Common myeloid progenitor, CD34-positive (primary cell): ENCODE results near the gene STRIP1.

Source experiments
- CTCF ChIA-PET: fragments of 350-600 bp; sonication (Branson Sonifier 250); formaldehyde crosslinking; loops from one replicate; lab custom pipeline; 2021; ENCODE audit warnings: antibody characterized with exemption; lab: Charles Lee
- POLR2A ChIA-PET: fragments of 350-600 bp; sonication (Branson Sonifier 250); formaldehyde crosslinking; loops from one replicate; lab custom pipeline; 2021; ENCODE audit warnings: antibody characterized with exemption; lab: Charles Lee
- DNase-seq, 3 donors: peaks; one replicate each; pipeline versions ENCODE4 v3.0.0 to v3.0.0-alpha.2; 2013
- H3K27ac ChIP-seq, 2 experiments: 1 replicate in 1 of 2; 2 replicates in 1 of 2; pipeline ENCODE4 v1.7.0; 2013; ENCODE audit warnings: inconsistent platforms in 2 of 2, low read length in 2 of 2, mild to moderate bottlenecking in 2 of 2, low read depth in 1 of 2, moderate library complexity in 1 of 2; ENCODE audit not compliant: severe bottlenecking in 2 of 2, insufficient read depth in 1 of 2, poor library complexity in 1 of 2
- H3K27me3 ChIP-seq, 5 experiments: replicated peaks in 2 of 5; 1 replicate in 3 of 5; 2 replicates in 2 of 5; pipeline versions ENCODE4 v1.6.1 to v1.7.0; 2013; ENCODE audit warnings: low read length in 4 of 5, mild to moderate bottlenecking in 2 of 5, moderate library complexity in 2 of 5, inconsistent platforms in 1 of 5; ENCODE audit not compliant: insufficient read depth in 5 of 5, control insufficient read depth in 4 of 5
- H3K36me3 ChIP-seq, 4 experiments: 1 replicate in 2 of 4; 2 replicates in 2 of 4; pipeline versions ENCODE4 v1.6.1 to v1.7.0; 2013; ENCODE audit warnings: low read length in 3 of 4, control low read depth in 1 of 4, mild to moderate bottlenecking in 1 of 4; ENCODE audit not compliant: control insufficient read depth in 4 of 4, insufficient read depth in 4 of 4
- H3K4me1 ChIP-seq, 4 experiments: 1 replicate in 3 of 4; 2 replicates in 1 of 4; pipeline versions ENCODE4 v1.6.1 to v1.7.1; 2013; ENCODE audit warnings: low read length in 3 of 4, mild to moderate bottlenecking in 3 of 4, control low read depth in 1 of 4, inconsistent platforms in 1 of 4, moderate library complexity in 1 of 4; ENCODE audit not compliant: control insufficient read depth in 4 of 4, insufficient read depth in 4 of 4; ENCODE audit errors: control extremely low read depth in 1 of 4
- H3K4me3 ChIP-seq, 7 experiments: 1 replicate in 4 of 7; 2 replicates in 3 of 7; pipeline versions ENCODE4 v1.5.1 to v1.7.0; 2013; ENCODE audit warnings: mild to moderate bottlenecking in 7 of 7, low read length in 6 of 7, moderate library complexity in 6 of 7, inconsistent platforms in 2 of 7, low read depth in 2 of 7, control low read depth in 1 of 7; ENCODE audit not compliant: insufficient read depth in 4 of 7, control insufficient read depth in 1 of 7; ENCODE audit errors: extremely low read depth in 1 of 7
- H3K9me3 ChIP-seq, 5 experiments: 1 replicate in 4 of 5; 2 replicates in 1 of 5; pipeline versions ENCODE4 v1.6.1 to v1.7.1; 2013; ENCODE audit warnings: low read length in 4 of 5, mild to moderate bottlenecking in 2 of 5, inconsistent platforms in 1 of 5, low read depth in 1 of 5, moderate library complexity in 1 of 5; ENCODE audit not compliant: control insufficient read depth in 4 of 5, insufficient read depth in 2 of 5; ENCODE audit errors: control extremely low read depth in 1 of 5
- WGBS: methylation state at CpG from one replicate; pipeline ENCODE4 v1.1.5; 2013; ENCODE audit not compliant: insufficient coverage; 5-methylcytosine and 5-hydroxymethylcytosine counted together

The STRIP1 gene

DNA sequence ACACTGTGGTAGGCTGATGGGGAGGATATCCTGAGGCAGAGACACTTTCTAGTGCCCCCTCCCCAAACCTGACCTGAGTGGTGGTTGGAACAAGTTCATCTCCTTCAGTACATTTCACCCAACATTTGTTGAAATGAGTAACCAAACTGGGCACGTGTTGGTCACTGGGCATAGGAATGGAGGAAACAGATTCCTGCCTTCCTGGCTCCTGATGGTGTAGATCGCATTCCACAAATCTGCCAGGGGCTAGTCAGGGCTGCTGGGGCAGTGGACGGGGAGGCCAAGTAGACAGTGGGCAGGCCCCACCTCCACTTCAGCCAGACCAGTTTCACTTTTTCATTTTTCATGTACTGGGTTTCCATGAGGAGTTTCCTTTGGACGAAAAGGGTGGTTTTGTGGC is 52.5 kb downstream of the STRIP1 start:
- ChIA-PET POLR2A (no interaction called here), CTCF (interaction anchor here (0.8 to 7.8 kb wide), 7 partner anchors 11 to 61 kb away, joined by 3 to 176 read pairs (median 16); partner anchors contain the start of gene ALX3)
- DNase-seq, result no peak
- no peaks in the 10 kb centered on the region for H3K36me3 ChIP-seq
- H3K4me1 ChIP-seq, result peaks cover 0 to 27% (median 20%) of the 10 kb centered on the region in 4 experiments
- H3K9me3 ChIP-seq, result no peaks in the 10 kb centered on the region
- no peak overlapping the region for H3K27ac ChIP-seq
- H3K27me3 ChIP-seq, result peaks cover 12 to 52% (median 35%) of the 10 kb centered on the region in 5 experiments
- 85% methylated on average over 4 of the region's 4 CpGs for WGBS
- no peak overlapping the region for H3K4me3 ChIP-seq

DNA sequence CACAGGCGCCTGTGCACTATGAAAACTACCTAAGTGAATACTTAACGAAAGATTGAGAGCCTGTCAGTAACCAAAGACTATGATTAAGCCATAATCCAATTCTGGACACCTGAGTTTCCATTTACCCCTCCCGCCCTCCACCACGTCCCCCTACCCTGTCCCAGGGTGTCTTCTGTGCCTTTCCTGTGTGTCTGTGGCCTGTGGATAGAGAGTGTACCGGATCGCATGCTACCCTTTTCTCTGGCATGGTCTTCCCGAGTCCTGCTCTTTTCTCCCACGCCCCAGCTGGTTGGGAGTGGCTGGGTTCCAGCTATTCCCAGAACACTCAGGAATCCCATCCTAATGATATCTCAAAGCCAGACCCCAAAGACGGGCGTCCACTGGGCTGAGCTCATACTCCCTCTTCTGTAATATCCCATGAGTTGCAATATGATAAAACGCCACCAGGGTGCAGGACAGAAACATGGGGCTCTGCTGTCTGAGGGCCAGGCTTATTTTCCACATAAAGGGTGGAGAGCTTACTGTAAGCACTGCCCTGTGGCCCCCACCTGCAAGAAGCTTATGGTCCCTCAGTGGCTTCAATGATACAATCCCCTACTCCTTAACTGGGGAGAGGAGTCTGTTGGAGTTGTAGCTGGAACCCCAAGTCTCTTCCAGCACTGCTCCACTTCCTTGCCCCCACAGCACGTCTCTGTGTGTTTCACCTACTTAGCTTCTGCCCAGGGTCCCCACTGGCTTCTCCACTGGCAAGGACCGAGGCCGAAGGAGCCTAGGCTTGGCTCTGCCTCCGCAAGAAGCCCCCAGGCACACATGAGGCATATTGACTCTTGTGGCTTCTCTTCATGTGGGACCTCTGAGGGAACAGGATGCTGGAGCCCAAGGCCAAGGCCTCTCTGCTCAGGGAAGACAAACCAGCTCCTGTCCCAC is 53.7 kb downstream of the STRIP1 start:
- Histone ChIP-seq H3K27me3 (peaks cover 7 to 41% (median 26%) of the 10 kb centered on the region in 5 experiments), H3K36me3 (no peaks in the 10 kb centered on the region), H3K4me3 (no peak overlapping the region), H3K27ac (no peak overlapping the region), H3K9me3 (no peaks in the 10 kb centered on the region), H3K4me1 (peaks cover 0 to 26% (median 20%) of the 10 kb centered on the region in 4 experiments)
- POLR2A ChIA-PET, result interaction anchor here (0.8 kb wide), 1 partner anchor 18 kb away, joined by 3 read pairs; no protein-coding TSS in a partner anchor
- peak; percentile 54 to 74 (median 62) for DNase-seq
- CTCF ChIA-PET, result interaction anchor here (0.8 to 7.8 kb wide), 16 partner anchors 9 to 407 kb away, joined by 3 to 176 read pairs (median 4); partner anchors contain the start of genes ALX3 and UBL4B
- 54% methylated on average over 11 of the region's 15 CpGs for WGBS

DNA sequence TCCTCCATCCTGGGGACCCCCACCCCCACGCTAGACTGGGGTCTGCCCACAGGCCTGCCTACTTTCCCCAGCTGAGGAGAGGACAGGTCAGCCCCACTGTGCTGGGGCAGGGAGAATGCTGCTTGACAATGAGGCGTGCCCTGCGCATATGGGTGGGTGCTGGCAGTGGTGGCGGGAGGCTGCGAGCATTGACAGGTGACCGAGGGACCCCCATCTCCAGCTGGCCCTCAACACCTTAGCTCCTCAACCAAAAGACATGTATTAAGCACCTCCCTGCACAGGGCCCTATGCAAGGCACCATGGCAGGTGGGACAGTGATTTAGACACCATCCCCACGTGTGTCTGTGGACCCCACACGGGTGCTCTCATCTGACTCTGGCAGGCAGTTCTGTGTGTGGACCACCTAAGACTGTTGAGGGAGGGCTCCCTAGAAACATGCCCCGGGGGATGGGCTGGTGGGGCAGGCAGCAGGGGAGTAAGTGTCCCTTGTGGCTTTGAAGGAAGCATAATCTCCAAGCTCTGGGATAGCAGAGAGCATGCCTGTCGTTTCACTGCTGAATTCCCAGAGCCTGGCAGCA is 54.4 kb downstream of the STRIP1 start:
- H3K27me3 ChIP-seq, result peaks cover 2 to 34% (median 24%) of the 10 kb centered on the region in 5 experiments
- no peak overlapping the region for H3K4me3 ChIP-seq
- DNase-seq, result no peak
- ChIA-PET CTCF (interaction anchor here (0.8 to 7.8 kb wide), 14 partner anchors 8 to 407 kb away, joined by 3 to 176 read pairs (median 6); partner anchors contain the start of genes ALX3 and UBL4B), POLR2A (interaction anchor here (0.8 kb wide), 1 partner anchor 18 kb away, joined by 3 read pairs; no protein-coding TSS in a partner anchor)
- no peaks in the 10 kb centered on the region for H3K9me3 ChIP-seq
- no peak overlapping the region for H3K27ac ChIP-seq
- peaks cover 0 to 20% (median 13%) of the 10 kb centered on the region in 4 experiments for H3K4me1 ChIP-seq
- no peaks in the 10 kb centered on the region for H3K36me3 ChIP-seq
- 87% methylated on average over 5 of the region's 10 CpGs for WGBS

DNA sequence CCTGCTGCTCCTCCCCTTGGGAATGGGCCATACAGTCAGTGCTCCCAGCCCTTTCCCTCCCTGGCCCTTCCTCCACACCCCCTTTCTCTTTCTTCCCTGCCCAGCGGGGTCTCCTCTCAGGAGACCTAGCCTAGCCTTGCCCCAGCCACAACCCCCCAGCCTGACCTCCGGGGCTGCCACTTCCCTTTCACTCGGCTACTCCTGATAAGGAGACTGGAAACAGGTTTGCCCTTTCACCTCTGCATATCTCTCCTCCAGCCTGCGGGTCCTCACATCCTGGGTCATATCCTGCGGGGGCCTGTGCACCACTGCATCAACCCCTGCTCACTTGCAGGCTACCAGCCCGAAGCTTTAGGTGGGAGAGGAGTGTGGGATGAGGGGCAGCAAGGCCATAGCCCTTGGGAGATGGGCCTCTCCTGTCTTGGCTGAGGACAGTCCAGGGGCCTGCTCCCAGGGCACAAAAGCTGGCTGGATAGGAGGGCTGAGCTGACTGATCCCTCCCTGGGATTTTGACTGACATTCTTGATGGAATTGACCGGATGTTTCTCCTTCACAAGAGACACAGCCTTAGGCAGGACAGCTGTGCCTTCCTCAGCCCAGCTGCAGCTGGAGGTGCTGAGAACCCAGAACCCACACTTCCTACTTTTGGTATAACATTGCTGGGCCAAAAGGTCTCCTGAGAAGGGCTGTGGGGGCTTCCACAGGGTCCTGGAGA is 55.3 kb downstream of the STRIP1 start:
- Histone ChIP-seq H3K27me3 (peaks cover 2 to 34% (median 20%) of the 10 kb centered on the region in 5 experiments), H3K9me3 (peaks cover 0 to 3% (median 0%) of the 10 kb centered on the region in 5 experiments), H3K4me3 (no peak overlapping the region), H3K27ac (no peak overlapping the region), H3K36me3 (no peaks in the 10 kb centered on the region), H3K4me1 (peaks cover 0 to 12% (median 5%) of the 10 kb centered on the region in 4 experiments)
- WGBS, result 48% methylated on average over 6 of the region's 7 CpGs
- ChIA-PET POLR2A (no interaction called here), CTCF (interaction anchor here (1.3 to 7.8 kb wide), 6 partner anchors 8 to 53 kb away, joined by 3 to 176 read pairs (median 26); partner anchors contain the start of gene ALX3)
- DNase-seq, result peak in 1 of 3 donors; percentile 21

DNA sequence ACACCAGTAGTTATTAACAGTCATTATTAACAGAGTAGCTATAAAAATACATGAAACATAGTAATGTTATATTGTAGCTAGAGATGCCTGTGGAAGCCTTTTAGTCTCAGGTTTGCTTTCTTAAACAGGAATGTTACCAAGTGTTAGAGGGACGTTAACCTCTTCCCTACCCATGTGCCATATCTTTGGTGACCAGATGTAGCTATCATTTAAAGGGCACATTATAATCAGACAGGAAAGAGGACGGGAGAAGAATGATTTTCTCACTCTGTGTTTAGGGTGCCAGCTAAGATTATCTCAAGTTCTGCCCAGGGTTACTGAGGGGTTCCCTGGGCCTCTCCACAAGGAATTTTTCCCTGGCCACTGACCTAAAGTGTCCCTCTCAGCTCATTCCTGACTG is 57.0 kb downstream of the STRIP1 start:
- Histone ChIP-seq H3K4me3 (no peak overlapping the region), H3K4me1 (peaks cover 0 to 7% (median 4%) of the 10 kb centered on the region in 4 experiments), H3K27me3 (peaks cover 0 to 19% (median 8%) of the 10 kb centered on the region in 5 experiments), H3K36me3 (no peaks in the 10 kb centered on the region), H3K9me3 (peaks cover 0 to 3% (median 0%) of the 10 kb centered on the region in 5 experiments), H3K27ac (no peak overlapping the region)
- no peak for DNase-seq
- WGBS, result 78% methylated on average over 2 of the region's 2 CpGs
- CTCF ChIA-PET, result interaction anchor here (0.8 to 7.8 kb wide), 10 partner anchors 10 to 71 kb away, joined by 3 to 176 read pairs (median 10); partner anchors contain the start of genes ALX3 and UBL4B
- POLR2A ChIA-PET, result no interaction called here

DNA sequence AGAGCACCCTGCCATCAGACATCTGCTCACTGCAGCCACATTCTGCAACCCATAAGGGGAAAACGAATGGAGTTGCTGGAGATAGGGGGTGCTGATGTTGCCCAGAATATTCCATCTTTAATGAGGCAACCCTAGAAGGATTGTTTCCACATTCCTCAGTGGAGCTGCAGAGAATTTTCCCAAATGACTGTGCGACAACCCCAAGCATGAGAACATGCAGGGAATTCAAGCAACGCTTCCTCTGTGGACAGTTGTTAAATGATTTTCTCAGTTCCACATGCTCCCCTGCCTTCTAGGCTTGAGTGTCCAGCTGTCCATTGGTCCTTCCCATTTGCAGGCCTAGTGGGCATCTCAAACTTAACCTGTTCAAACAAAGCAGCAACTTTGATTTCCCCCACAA is 57.4 kb downstream of the STRIP1 start:
- H3K9me3 ChIP-seq, result peaks cover 0 to 3% (median 0%) of the 10 kb centered on the region in 5 experiments
- H3K36me3 ChIP-seq, result no peaks in the 10 kb centered on the region
- DNase-seq, result no peak
- POLR2A ChIA-PET, result no interaction called here
- WGBS, result 100% methylated on average over 3 of the region's 3 CpGs
- H3K27ac ChIP-seq, result no peak overlapping the region
- no peak overlapping the region for H3K4me3 ChIP-seq
- peaks cover 0 to 16% (median 4%) of the 10 kb centered on the region in 5 experiments for H3K27me3 ChIP-seq
- peaks cover 0 to 7% (median 4%) of the 10 kb centered on the region in 4 experiments for H3K4me1 ChIP-seq
- CTCF ChIA-PET, result interaction anchor here (0.8 to 7.8 kb wide), 10 partner anchors 10 to 71 kb away, joined by 3 to 176 read pairs (median 10); partner anchors contain the start of genes ALX3 and UBL4B
